GM19035 (cell line): Measurements from ENCODE around the gene PCDH8.
A peak's percentile ranks its signal among the peaks of the same experiment; 100 is the strongest.

Experiments
- ATAC-seq: cut with Tn5 transposase; IDR thresholded peaks from one replicate; pipeline ENCODE4 v1.9.1; 2021; ENCODE audit not compliant: unreplicated experiment

The PCDH8 gene

GRCh38 chr13:52848455-52849195, at the start of gene PCDH8:
Gene PCDH8 (minus strand): TSS chr13:52848640. CDS start chr13:52848436, 204 bp downstream.
- no peak for ATAC-seq

- ATAC-seq, result no peak
These were observed 48.6 kb upstream of the PCDH8 start for GRCh38 chr13:52896827-52897659.

GRCh38 chr13:52894413-52894812, 46.0 kb upstream of the PCDH8 start:
- no peak for ATAC-seq

GRCh38 chr13:52892925-52893324, 44.5 kb upstream of the PCDH8 start:
- no peak for ATAC-seq

- no peak for ATAC-seq
These were observed 43.3 kb upstream of the PCDH8 start for GRCh38 chr13:52891706-52892105.

- no peak for ATAC-seq
These were observed 38.7 kb upstream of the PCDH8 start for GRCh38 chr13:52887165-52887564.

GRCh38 chr13:52885141-52885540, 36.7 kb upstream of the PCDH8 start:
- ATAC-seq, result no peak

GRCh38 chr13:52884429-52885010, 36.1 kb upstream of the PCDH8 start:
- no peak for ATAC-seq

GRCh38 chr13:52882785-52883184, 34.3 kb upstream of the PCDH8 start:
- no peak for ATAC-seq

- ATAC-seq, result no peak
These were observed 31.7 kb upstream of the PCDH8 start for GRCh38 chr13:52879950-52880741.

- no peak for ATAC-seq
These were observed 30.4 kb upstream of the PCDH8 start for GRCh38 chr13:52878831-52879230.

GRCh38 chr13:52870143-52870542, 21.7 kb upstream of the PCDH8 start:
- no peak for ATAC-seq

- ATAC-seq, result no peak
These were observed 21.2 kb upstream of the PCDH8 start for GRCh38 chr13:52869621-52870020.

GRCh38 chr13:52869050-52869449, 20.6 kb upstream of the PCDH8 start:
- no peak for ATAC-seq

- ATAC-seq, result no peak
These were observed 19.8 kb upstream of the PCDH8 start for GRCh38 chr13:52868190-52868589.

GRCh38 chr13:52864941-52865340, 16.5 kb upstream of the PCDH8 start:
- no peak for ATAC-seq

- no peak for ATAC-seq
These were observed 14.1 kb upstream of the PCDH8 start for GRCh38 chr13:52862358-52863206.

- no peak for ATAC-seq
These were observed 4.0 kb upstream of the PCDH8 start for GRCh38 chr13:52852444-52852843.

- peak; percentile 90 for ATAC-seq
These were observed 2.9 kb upstream of the PCDH8 start for GRCh38 chr13:52851137-52851962.
